GM12801 (cell line): Measurements from ENCODE around the gene WDSUB1.

ENCODE experiments used
- TF ChIP-seq, protein P1 (sequence below): IDR thresholded peaks from one replicate; pipeline ENCODE4 v1.5.1; 2011; ENCODE audit warnings: control low read depth; ENCODE audit not compliant: insufficient read length; ENCODE audit errors: extremely low read depth

Gene WDSUB1

DNA sequence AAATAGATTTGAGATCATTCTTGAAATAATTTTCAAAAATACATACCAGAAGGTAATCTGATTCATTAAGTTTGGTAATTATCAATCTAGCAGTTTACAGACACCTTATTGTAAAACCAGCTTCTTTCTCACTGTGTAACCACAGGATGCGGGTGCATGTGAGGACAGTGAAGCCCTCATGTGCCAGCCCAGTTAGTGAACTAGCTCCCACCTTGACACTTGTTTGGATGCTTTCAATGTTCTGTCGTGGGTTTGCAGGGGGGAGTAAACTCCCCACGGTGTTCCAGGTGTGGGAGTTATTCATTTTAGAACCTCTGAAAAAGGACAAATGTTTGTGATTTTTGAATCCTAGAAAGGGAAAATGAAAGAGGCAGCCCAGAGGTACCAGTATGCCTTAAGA lies 59.0 kb downstream of the WDSUB1 start:
- TF ChIP-seq, protein P1, sequence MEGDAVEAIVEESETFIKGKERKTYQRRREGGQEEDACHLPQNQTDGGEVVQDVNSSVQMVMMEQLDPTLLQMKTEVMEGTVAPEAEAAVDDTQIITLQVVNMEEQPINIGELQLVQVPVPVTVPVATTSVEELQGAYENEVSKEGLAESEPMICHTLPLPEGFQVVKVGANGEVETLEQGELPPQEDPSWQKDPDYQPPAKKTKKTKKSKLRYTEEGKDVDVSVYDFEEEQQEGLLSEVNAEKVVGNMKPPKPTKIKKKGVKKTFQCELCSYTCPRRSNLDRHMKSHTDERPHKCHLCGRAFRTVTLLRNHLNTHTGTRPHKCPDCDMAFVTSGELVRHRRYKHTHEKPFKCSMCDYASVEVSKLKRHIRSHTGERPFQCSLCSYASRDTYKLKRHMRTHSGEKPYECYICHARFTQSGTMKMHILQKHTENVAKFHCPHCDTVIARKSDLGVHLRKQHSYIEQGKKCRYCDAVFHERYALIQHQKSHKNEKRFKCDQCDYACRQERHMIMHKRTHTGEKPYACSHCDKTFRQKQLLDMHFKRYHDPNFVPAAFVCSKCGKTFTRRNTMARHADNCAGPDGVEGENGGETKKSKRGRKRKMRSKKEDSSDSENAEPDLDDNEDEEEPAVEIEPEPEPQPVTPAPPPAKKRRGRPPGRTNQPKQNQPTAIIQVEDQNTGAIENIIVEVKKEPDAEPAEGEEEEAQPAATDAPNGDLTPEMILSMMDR = no peak

DNA sequence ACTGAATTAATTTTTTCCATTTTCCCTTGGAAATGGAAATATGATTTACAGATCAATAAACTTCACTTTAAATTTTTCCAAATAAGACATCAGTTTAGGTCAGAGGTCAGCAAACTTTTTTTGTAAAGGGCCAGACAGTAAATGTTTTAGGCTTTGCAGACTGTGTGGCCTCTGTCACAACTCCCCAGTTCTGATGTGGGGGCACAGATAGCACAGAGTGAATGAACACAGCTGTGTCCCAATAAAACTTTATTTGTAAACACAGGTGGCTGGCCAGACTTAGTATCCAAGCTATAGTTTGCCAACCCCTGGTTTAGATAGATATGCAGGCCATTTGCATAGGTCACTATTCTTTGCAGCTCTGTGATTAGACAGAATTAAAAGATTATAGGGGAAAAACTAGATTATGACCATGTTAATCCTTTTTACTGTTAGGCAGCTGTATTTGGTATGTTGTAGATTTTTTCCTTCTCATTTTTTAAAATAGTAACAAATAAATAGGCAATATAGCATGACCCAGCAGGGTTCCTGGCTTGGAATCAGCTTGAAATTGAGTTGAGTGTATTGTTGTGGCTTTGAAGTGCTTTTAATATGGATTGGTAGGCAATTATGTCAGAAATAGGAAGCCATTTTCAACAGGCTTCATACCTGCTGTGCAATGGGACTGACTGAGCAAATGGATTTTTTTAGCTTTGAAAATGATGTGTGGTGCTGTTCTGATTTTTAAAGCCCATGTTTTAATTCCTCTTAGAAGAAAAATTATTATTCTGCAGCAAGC lies 59.7 kb downstream of the WDSUB1 start:
- TF ChIP-seq, protein P1 = no peak

DNA sequence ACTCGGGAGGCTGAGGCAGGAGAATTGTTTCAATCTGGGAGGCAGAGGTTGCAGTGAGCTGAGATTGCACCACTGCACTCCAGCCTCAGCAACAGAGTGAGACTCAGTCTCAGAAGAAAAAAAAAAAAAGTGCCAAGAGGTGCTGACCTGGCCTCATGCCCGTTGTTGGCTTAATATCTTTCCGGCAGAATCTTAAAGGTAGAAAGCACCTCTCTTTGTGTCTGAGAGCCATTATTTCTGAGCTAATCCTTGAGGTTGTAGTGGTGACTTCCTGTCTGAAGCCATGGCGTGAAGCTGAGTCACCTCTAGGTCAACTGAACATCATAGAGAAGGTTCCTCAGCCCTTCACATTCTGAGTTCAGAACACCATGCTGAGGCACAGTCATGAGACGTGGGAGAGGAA lies 60.4 kb downstream of the WDSUB1 start:
- TF ChIP-seq, protein P1 = no peak

DNA sequence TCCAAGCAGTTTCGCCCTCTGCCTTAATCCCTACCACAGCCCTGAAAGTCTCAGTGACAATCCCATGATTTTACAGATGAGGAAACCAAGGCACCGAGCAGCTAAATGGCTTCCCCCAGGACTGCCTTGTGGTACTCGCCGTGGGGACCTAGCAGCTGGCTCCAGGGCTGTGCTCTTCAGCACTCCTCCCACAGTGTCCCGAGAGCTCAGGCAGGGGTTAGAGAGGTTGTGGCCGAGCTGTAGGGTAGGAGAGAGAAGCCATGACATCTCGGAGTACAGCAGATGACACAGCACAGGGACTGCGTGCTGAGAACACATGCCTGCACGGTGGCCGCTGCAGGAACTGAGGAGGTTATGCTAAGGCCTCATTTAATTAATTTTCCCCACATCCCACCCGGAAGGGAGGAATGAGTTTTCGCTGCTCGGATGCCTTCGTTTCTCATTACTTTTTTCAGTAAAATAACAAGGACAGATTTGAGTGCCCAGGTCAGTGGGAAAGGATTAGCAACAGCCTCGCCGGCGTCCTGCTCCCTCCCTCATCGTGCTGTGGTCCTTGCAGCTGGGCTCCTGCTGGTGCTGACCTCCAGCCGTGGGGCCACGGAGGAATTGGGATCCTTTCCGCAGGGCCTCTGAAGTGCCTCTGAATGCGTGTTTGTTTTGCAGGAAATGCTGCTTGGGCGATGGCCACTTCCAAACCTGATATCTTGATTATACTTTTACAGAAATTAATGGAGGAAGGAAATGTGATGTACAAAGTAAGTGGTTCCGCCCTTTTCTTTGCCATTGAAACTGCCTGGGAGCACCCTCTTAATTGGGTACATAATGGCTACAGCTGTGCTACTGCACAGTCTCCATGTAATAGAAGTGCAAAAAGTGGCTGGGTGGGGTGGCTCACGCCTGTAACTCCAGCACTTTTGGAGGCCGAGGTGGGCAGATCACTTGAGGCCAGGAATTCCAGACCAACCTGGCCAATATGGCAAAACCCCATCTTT lies 61.2 kb downstream of the WDSUB1 start:
- TF ChIP-seq, protein P1 = no peak

DNA sequence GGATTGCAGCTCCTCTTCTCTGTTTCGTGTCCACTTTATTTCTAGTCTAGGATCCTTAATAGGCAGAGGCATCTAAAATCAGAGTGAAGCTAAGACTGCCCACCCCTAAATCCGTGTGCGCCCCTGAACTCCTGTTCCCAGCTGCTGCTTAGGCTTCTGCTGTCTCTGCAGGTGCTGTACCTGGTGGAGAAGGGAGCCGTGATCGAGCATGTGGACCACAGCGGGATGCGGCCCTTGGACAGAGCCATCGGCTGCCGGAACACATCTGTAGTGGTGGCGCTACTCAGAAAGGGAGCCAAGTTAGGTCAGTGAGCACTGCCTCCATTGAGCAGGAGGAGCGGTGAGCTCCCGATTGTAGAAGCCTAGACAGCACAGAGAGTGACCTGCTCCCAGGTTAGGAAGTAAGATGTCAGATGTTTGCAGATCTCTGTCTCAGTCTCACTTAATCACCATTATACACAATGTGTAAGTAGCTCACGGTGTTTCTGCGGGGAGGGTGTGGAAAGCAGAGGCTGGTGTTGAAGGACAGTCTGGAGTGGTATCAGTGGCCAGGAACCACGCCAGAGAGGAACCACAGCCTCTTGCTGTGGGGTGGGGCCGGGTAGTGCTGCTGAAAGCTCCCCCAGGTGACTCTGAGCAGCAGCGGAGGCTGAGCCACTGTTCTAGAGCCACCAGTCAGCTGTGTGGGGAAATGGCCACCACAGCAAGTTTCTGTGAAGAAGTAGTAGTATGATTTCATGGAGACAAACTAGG lies 62.3 kb downstream of the WDSUB1 start:
- TF ChIP-seq, protein P1 = no peak

DNA sequence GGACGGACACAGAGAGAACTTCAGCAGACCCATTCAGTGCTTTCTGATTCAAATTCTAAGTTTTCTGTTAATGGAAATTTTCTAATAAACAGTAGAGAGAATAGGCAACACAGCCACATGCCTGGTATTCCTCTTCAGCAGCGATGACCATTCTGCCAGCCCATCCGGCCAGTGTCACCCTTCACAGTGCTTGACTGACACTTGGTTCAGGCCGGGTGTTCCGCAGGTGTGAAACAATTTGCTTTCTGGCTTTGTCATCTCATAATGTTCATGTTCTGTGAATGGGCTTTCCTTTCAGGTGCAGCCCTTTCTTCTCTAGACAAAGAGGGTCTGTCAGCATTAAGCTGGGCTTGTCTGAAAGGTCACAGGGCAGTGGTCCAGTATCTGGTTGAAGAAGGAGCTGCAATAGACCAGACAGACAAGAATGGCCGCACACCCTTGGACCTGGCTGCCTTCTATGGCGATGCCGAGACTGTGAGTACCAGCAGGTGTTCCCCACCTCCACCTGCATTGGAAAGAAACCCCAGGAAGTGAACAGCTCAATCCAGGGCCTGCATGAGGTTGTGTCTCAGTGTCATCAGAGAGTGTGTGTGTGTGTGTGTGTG lies 67.0 kb downstream of the WDSUB1 start:
- TF ChIP-seq, protein P1 = no peak

DNA sequence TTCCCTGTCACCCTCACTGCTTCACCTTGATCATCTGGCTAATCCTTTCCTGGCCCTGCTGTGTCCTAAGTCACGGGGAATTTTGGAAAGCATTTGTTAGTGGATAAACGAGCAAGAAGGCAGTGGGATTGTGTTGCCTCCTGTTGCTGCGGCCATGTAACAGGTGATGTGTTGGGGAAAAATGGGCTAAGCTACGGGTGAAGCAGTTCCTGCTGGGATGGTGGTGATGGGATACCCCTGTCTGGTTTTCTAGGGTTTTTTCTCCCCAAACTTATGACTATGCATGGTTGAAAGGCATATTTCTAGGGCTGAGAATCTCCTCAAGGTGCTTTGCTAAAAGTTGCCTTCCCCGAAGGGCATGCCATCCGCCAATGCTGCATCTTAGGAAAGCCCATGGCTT lies 68.1 kb downstream of the WDSUB1 start:
- TF ChIP-seq, protein P1 = no peak
